ENCODE measurements around the gene IL1A.

DNA sequence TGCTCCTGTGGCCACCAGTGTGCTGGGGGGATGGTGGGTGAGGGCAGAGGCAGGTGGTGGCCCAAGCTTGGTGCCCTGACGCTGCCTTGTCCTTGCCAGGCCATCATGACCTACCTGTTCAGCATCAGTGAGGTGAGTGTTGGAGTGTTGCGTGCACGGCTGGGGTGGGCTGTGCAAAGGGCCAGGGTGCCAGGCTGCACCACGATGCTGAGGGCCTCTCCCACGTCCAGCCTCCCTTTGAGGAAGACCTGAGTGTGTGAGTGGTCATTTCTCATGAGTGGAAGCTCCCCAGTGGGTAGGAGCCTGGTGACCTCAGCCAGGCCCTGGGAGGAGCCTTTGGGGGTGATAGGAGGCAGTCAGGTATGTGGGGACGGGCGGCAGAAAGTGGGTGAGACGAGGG lies 60.3 kb downstream of the IL1A start:
- TF ChIP-seq CTCF (IDR thresholded peaks at IDR 0.05) (no peak), POLR2A (IDR thresholded peaks at IDR 0.05) (no peak)

All from testis (tissue), 2 donors.